Measurements from ENCODE around the gene INF2. TPM values are rescaled to one million over a fixed set of nuclear protein-coding genes. Genes with fewer than 3 reads are reported as not detected.
A peak's percentile ranks its signal among the peaks of the same experiment; 100 is the strongest.

The INF2 gene
- total RNA-seq, 1 experiment from 2014 or later = 58.3 TPM

GRCh38 chr14:104726600-104727451, 37.4 kb downstream of the INF2 start:
- no peak for DNase-seq
- H3K18ac ChIP-seq (ENCODE audit: insufficient read length, low read depth, low read length) = no peak overlapping the region
- H2BK20ac ChIP-seq (ENCODE audit: low read depth, low read length, poor library complexity, severe bottlenecking) = no peak overlapping the region
- no peak overlapping the region for H2BK12ac ChIP-seq (ENCODE audit: insufficient read length, low read depth, low read length)
- no peak overlapping the region for H2AK5ac ChIP-seq (ENCODE audit: insufficient read length, low read length)
- no peak overlapping the region for H3T11ph ChIP-seq (ENCODE audit: low read length)
- no peak overlapping the region for H4K8ac ChIP-seq (replicated peaks; ENCODE audit: insufficient read length, low read depth, low read length)
- H3K14ac ChIP-seq (ENCODE audit: insufficient read depth, low read length) = peak overlapping the region; percentile 17; the same call in 1 of the 2 replicates
- peak; percentile 34 for TF ChIP-seq CTCF (conservative IDR thresholded peaks at IDR 0.05)
- H2AFZ ChIP-seq (ENCODE audit: low read length) = no peak overlapping the region
- H2BK15ac ChIP-seq (ENCODE audit: low read depth, low read length) = no peak overlapping the region
- no peak overlapping the region for H3K4ac ChIP-seq (ENCODE audit: low read depth, low read length)
- no peak overlapping the region for H4K5ac ChIP-seq (ENCODE audit: insufficient read length, low read depth, low read length)
- H3K79me2 ChIP-seq (ENCODE audit: insufficient read depth, low read length) = no peaks in the 10 kb centered on the region
- H3K4me1 Mint-ChIP-seq = peaks cover 6 to 9% of the 10 kb centered on the region in 2 experiments
- no peaks in the 10 kb centered on the region for H3K4me1 ChIP-seq (ENCODE audit: insufficient read depth, low read length)
- no peak overlapping the region for H2BK120ac ChIP-seq (ENCODE audit: low read depth, low read length, poor library complexity, severe bottlenecking)
- H4K91ac ChIP-seq (ENCODE audit: insufficient read length, low read depth, low read length) = no peak overlapping the region
- no peak overlapping the region for H3K27ac ChIP-seq (ENCODE audit: insufficient read length, low read depth, low read length)
- peak overlapping the region in 1 of 3 experiments; percentile 28; a peak in 1 of 7 replicates for H3K27ac Mint-ChIP-seq
- H3K79me1 ChIP-seq (ENCODE audit: insufficient read depth, low read depth, low read length, poor library complexity, severe bottlenecking) = no peaks in the 10 kb centered on the region
- H3K9me3 Mint-ChIP-seq = peaks cover 0 to 3% of the 10 kb centered on the region in 2 experiments; a peak in 1 of 5 replicates
- no peak overlapping the region for H3K4me2 ChIP-seq (ENCODE audit: insufficient read depth, insufficient read length, low read length)
- no peak overlapping the region for H3K4me3 Mint-ChIP-seq
- H3K27me3 ChIP-seq (ENCODE audit: insufficient read depth, low read length) = no peaks in the 10 kb centered on the region; the same call in 1 of the 2 replicates
- peaks cover 28% of the 10 kb centered on the region for H3K27me3 Mint-ChIP-seq (ENCODE audit: low read depth)
- H2BK5ac ChIP-seq (ENCODE audit: insufficient read length, low read length) = no peak overlapping the region
- H4K20me1 ChIP-seq (ENCODE audit: control insufficient read depth, insufficient read depth, insufficient read length) = peaks cover 2% of the 10 kb centered on the region
- no peak overlapping the region for H3K56ac ChIP-seq (ENCODE audit: insufficient read length, low read depth, low read length)
- H3K23ac ChIP-seq (ENCODE audit: insufficient read length, low read depth, low read length) = no peak overlapping the region
- no CpG with 5 or more reads among the region's 21 CpGs for WGBS (ENCODE audit: extremely low coverage, insufficient read length, low lambda C conversion rate)
- H3K36me3 Mint-ChIP-seq (ENCODE audit: insufficient read depth in 1 of 3, low read depth in 3 of 3) = peaks cover 0 to 3% (median 0%) of the 10 kb centered on the region in 3 experiments; a peak in 2 of 7 replicates
- H3K23me2 ChIP-seq (ENCODE audit: insufficient read length, low read depth, low read length, poor library complexity, severe bottlenecking) = no peaks in the 10 kb centered on the region
- no peak overlapping the region for H3K9ac ChIP-seq (ENCODE audit: extremely low read depth, insufficient read length, low read length)
- H3K9me3 ChIP-seq (ENCODE audit: control insufficient read depth, low read depth, low read length) = no peaks in the 10 kb centered on the region

All from H9 (cell line).